Activated CD8-positive, alpha-beta memory T cell treated with anti-CD3 and anti-CD28 coated beads, Interleukin-2, amount 50 U/mL, for 4 hours (primary cell): Measurements from ENCODE around the gene GRK4.
"Not testable (repeated sequence)": the region's sequence is repeated elsewhere in the genome, so short reads cannot be mapped to it uniquely, and the experiment has no call there.

Source experiments
- DNase-seq: peaks from one replicate; pipeline ENCODE4 v3.0.0-alpha.2; 2020

GRK4 gene

DNA sequence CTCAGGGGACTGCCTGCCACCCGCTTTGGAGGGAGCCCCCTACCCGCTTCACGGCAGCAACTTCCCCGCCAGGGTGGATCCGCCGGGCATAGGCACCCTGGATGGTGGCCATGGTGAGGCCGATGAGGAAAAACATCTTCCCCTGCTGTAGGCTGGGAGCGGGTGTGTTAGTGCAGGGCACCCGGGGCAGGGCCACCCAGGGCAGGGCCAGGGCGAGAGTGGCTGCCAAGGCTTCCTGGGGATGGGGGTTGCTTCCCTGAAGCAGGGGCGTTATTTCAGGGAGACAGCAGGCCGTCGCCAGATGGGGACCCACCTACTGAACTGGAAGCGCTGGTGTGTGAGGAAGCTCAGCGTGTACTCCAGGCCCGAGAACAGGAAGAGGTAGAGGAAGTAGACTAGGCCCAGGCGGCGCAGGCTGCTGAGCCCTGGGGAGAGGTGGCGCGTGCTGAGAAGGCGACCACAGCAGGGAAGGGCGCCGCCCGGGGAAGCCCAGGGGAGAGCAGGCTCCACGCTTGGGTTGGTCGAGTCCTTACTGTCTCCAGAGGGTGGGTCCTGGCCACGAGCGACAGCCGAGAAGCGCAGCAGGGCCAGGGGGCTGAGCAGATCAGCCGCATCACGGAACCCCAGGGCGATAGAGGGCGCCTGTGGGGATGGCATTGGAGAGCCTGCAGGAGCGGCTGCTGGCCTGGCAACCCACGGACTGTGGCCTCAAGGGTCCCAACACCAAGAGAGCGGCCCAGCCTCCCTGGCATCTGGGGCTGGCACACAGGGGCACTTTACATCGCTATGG is 31.7 kb upstream of the GRK4 start:
- peak; percentile 44 for DNase-seq

DNA sequence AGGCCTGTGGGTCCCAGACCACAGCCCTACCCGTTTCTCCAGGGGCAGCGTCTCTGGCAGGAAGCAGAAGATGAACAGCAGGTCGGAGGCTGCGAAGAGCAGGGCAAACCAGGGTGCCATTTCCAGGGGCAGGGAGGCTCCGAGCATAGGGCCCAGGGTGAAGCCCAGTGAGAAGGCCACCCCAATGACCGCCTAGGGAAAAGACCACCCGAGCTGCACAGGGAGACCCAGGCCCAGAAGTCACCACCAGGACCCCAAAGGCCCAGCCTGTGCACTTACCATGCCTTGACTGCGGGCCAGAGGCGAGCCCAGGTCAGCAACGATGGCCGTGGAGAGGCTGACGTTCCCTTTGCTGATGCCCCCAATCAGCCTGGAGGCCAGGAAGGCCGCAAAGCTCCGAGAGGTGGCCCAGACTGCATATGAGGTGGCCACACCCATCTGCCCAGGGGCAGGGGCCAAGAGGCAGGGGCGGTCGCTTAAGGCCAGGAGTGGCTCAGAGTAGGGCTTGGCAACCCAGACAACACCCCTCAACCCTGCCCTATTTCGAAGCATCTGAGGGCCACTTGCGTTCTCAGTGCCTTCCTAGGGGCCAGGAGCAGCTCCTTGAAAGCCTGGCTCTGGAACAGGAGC is 30.9 kb upstream of the GRK4 start:
- DNase-seq = no peak

DNA sequence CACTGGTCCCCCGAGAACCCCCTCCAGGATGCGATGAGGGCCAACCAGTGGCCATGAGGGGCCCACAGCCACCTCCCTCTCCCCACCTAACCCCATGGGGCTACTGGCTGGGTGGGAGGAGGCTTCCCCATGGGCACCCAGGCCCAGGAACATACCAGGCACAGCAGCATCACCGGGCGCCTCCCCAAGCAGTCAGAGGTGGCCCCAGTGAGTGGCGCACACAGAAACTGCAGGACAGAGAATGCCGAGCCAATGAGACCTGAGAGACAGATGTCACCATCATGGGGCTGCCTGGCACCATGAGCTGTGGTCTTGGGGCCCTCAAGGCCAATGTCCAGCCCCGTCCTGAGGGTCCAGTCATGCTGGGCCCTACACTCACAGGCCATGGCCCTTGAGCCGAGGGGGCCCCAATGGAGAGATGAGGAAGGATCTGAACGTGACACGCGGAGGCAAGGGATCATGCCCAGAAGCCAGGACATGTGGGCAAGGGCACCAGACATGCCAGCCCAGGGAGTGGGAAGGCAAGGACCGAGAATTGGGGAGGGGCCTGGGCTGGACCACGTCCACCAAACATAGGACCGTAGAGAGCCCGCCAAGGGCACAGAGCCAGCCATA is 30.3 kb upstream of the GRK4 start:
- no peak for DNase-seq

DNA sequence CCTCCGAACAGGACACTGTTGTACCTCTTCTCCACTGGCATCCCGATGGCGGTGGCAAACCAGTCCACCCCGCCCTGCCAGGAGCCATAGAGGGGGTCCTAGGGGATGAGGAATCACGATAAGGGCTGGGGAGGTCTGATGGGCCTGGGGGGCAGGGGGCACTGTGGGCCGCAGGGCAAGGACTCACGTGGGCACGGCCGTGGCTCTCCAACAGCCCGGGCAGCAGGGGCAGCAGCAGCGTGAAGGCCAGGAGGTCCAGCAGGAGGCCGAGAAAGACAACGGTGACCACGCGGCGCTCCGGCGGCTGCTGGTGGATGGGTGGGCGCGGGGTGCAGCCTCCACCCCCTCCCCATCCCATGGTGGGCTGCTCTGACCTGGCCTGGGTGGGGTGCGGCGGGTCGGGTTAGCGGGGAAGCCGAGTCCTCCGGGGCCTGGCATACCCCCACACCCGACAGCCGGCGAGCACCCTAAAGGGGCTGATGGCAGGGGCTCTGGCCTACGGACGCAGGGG is 29.8 kb upstream of the GRK4 start:
- DNase-seq = no peak

DNA sequence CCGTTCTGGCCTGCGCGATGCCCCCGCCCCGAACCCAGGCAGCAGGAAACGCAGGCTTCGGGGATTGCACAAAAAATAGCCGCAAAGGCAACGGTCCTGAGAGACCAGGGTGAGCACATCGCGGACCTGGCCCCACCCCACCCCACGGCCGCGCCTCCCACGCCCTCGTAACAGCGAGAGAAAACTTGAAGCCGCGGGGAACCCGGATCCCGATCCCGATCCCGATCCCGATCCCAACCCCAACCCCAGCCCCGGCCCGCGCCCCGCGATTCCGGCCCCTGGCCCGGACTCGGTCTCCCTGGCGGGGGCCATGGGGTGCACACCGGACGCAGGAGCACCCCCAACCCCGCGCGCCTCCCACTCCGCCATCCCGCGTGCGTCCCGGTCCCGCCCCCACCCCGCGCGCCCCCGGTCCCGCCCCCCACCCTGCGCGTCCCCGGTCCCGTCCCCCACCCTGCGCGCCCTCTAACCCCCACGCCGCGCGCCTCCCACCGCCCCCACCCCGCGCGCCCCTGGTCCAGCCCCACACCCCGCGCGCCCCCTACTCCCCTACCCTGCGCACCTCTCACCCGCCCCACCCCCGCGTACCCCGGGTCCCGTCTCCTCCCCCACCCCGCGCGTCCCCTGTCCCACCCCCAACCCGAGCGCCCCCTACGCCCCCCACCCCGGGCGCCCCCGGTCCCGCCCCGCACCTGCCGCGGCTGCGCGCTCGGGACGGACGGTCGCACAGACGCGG is 29.1 kb upstream of the GRK4 start:
- peak; percentile 58 for DNase-seq

DNA sequence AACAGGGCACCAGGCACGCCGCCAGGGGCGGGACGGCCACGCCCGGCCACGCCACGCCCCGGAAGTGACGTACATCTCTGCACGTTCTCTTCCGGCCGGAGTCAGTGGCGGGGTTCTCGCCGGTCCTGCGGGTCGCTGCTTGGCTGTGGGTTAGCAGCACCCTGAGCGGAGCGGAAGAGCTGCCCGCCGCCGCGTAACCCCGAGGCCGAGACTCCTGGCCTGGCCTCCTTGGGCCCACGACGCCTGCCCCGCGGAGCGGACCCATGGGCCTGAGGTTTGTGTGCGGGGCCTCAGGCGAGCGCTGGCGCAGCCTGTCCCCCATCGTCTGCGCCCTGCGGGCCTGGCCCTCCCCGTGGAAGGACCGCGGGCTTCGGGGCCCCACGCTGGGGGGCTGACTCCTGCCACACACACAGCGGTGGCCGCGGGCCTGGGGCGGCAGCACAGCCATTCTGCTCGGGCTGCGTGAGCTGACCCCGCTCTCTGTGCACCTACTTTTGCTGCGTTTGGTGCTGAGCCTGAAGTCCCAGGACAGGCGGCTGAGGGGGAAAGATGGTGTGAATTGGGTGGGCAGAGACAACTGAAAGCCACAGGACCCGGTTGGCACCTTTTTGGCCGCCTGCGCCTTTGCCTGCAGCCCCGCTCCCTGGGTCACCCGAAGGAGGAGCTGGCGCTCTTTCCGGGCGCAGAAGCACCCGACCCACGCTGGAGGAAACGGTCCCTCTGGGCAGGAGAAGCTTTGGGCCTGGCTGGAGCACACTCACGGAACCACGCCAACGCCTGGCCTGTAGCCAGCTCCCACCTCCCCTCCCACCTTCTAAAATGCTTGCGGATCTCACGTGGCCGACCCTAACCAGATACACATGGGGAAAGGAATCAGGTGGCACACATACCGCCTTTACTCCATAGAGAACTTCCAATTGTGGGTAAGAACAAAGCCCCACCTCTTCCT is 28.3 kb upstream of the GRK4 start:
- DNase-seq = peak; percentile 98

DNA sequence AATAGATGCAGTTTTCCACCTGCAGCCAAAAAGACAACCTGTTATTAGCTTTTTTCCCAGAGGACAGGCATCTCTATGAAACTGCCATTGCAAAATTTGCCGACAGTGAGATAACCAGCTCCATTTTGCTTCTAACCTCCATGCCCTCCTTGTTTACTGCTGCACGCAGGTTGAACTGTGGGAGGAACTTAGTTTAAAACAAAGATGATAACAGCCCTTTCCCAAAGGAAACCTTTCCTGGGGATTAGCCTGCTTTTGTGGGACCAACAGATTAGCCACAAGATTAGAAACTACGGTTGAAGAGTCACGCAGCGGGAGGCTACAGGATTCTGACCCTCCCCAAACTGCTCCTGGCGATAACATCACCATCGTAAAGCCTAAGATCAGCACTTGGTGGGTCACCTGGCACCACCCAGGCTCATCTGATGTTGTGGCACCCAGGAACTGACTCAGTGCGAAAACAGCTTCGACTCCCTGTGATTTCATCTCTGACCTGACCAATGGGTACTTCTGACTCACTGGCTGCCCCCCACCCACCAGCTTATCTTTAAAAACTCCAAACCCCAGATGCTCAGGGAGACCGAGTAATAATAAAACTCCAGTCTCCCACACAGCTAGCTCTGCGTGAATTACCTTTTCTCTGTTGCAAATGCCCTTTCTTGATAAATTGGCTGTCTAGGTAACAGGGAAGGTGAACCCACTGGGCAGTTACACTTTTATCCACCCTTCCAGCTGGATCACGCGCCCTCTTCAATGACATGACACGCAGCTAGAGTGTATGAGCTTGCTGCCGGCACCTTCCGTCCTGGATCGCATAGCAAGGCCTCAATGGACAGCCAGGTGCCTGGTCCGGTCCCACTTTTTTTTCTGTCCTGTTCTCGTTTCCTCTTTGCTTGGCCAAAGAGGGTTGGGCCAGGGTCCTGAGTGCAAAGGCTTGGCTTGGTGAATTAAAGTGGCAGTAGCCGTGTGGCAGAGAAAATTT is 27.3 kb upstream of the GRK4 start:
- peak; percentile 54 for DNase-seq

DNA sequence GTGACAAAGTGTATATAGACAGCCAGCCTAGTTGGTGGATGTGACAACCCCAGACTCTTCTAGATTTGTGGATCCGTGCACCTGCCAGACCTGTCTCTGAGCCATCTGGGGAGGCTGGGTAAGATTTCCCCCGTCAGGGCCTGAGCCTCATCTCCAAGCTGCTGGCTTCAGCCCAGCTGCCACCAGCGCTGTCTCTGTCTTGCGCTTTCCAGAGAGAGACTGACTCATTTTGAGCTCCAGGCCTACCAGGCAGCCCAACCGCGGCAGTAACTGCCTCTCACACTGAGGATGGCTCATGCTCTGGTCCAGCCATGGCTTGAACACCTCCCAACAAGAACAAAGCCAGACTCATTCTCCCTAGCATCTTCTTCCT is 26.6 kb upstream of the GRK4 start:
- DNase-seq = peak; percentile 42

DNA sequence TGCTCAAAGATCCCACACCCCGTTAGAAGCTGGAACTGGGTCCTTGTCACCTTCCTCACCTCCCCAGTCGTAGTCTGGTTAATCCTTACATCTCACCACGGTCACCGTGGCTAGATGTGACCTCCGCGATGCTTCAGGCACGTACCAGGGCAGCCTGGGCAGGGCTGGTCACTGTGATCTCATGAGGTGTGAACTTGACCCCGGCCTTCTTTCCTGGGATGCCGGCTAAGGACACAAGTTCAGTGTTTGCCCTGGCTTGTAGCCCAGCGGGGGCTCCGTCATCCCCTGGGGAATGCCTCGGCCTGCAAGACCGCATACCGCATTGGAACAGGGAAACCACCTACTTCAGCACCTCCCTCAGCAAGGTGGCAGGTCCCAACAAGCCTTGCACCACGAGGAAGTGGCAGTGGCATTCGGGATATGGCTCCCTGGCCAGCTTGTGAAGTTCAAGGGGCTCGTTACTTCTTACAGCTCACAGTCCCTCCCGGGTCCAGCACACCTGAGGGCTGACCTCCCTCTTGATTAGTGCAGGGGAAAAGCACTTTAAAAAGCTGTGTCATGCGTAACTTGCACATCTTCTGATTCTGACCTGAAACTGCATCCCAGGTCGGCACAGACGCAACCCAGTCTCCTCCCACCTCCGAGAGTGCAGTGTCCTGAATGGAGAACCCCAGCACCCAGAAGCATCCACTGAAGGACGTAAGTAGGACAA is 26.1 kb upstream of the GRK4 start:
- no peak for DNase-seq

DNA sequence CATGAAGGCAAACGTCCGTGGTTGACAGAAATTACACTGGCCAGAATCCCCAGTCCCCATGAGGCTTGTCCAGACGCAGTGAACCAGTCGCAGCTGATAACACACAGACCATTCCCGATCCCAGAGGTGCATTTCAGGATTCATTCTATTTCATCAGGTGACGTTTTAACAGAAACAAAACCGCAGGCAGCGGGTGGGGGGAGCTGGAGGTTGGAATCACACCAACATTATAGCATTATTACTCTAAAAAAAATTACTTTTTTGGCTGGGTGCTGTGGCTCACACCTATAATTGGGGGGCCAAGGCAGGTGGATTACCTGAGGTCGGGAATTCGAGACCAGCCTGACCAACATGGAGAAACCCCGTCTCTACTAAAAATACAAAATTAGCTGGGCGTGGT is 25.4 kb upstream of the GRK4 start:
- DNase-seq = no peak

DNA sequence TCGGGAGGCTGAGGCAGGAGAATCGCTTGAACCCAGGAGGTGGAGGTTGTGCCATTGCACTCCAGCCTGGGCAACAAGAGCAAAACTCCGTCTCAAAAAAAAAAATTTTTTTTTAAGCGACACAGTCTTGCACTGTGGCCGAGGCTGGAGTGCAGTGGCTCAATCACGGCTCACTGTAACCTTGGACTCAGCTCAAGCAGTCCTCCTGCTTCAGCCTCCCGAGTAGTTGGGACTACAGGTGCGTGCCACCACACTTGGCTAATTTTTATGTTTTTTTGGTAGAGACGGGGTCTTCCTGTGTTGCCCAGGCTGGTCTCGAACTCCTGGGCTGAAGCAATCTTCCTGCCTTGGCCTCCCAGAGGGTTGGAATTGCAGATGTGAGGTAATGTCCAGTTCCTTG is 25.0 kb upstream of the GRK4 start:
- not testable (repeated sequence) for DNase-seq

DNA sequence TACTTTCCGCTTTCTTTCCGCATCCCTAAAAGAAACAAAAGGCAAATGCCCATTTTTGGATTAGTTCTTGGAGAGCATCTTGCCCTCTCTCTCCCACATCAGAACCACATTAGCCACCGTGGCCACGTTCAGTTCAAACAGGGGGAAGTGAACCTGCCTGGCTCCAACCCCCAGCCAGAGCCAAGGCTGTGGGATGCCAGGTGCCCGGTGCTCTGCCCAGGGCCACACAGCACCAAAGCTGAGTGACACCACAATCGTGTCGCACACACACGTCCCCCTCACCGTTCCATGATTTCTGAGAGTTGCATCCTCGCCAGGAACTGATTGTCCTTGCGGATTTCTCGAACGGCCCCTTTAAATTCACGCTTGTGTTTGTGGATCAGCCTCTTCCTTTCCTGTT is 24.5 kb upstream of the GRK4 start:
- DNase-seq = no peak

DNA sequence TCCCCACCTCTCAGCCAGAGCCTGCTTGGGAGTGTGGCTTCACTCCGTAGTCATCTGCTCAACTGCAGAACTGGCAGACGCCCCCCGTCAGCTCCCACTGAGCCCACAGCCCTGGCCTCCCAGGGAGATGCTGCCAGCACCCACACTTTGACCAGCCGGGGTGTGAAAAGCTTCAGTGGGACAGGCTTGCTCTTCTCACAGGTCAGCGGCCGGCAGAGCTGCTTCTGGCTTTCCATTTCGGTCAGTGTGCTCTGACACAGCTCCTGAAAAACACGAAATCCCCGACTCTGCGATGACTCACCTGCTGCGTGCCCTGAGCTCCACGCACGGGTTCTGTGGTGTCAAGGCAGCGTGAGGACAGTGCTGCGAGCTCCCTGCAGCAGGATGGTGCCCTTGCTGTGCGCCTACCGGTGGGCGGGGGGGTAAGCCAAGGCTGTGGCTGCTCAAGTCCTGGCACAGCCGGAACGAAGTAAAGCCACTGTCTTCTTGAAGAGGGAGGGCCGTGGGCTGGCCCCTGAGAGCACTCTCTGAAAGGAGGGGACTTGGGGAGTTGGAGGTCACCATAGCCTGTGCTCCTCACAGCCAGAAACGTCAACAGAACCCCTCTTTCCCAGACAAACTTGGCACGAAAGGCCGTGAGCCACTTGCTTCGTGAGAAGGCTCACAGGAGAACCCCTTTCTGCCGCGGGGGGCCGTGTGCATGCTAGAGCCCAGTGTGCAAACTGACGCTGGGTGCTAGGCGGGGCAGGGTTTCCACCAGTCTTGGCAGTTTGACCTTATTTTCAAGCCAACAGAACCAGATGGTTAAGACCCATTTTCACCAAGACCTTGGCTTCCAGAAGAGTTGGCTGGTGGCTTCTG is 23.8 kb upstream of the GRK4 start:
- DNase-seq = no peak

DNA sequence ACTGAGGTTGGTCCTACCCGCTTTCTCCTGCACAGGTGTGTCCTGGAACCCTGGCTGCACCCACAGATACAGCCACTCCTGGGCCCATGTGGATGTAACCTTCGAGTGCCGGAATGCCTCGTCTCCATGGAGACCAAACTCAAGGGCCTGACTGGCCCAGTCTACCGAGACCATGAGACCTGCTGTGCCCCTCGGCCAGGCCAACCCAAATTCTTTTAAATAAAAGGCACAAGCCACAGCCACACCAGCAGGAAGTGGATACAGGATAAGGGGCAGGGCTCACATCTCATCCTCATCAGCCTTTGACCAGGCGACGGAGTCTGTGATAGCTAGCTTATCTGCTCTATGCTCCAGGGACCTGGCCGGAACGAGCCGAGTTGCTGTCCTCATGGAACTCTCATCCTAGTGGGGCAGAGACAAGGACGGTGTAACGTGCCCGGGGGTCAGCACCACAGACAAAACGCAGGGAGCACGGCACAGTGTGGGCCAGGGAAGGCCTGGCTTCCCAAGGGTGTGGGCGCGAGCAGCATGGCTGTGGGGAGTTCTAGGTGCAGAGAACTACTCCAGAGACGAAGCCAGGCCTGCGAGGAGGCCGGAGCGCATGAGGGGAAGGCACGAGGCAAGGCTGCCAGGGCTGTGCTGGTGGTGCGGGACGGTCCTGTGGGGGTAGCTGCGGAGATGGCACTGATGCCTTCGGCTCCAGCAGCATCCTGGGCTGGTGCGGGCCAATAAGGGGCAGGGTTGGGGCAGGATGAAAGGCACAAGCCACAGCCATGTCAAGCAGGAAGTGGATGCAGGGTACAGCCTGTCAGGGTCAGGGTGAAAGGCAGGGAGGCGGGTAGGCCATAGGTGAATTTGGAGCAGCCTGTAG is 22.9 kb upstream of the GRK4 start:
- DNase-seq = no peak

DNA sequence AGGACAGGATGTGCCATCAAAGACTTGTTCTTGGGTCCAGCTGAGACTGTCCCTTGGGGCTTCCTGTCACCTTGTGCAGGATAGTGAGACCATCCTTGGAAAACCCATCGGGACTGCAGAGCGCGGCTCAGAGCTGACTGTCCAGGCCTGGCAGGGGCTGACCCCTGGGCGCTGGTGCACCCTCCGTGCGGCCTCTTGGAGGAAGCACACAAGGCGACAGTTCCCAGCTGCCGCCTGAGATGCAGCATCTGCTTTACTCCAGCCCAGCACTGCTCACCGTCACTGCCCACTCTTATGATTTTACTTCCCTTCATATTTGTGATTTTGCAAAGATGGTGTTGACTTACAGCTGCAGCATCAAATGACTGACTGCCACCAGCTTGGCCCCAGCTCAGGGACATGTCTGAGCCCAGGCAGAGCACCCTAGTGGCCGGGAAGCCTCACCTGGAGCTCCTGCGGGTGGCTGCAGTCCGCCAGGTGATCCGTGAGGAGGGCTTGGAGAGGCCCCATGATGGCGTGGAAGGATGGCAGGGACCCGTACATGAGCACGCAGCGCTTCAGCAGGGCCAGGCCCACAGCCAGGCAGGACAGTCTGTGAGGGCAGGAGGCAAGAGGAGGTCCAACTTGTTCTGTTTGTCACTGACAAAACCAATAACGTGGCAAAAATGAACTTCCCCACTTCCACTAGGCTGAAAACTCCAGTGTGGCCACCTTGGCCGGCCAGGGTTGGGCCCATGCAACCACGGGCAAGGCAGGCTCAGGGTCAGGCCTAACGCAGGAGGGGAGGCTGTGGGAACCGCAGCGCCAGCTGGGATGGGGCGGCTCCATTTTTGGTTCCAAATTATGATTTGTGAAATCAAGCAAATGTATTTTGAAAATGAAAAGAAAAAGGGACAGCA is 22.0 kb upstream of the GRK4 start:
- no peak for DNase-seq

DNA sequence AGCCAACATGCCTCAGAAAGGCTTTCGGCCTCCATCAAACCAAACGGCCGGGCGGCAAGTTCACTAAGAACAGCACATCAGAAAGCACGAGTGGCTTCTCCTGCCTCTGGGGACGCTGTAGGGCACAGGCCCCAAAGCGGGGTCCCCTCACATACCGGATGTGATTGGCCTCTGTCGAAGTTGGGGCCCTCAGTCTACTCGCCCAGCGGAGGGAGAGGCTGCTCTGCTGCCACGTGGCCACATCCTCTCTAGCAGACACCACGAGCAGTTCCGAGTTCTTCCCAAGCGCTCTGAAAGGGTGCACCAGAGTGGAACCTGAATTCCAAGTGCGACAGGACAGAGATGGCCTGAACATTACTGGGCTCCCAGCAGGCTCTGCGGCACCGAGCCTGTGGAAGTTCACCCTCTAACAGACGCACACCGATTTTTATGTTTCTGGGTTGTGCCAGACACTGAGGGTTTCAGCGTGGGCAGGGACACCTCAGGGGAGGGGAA is 21.3 kb upstream of the GRK4 start:
- DNase-seq = no peak
